HG03575 (cell line): ENCODE results near the gene PTPRF.

Experiments
- ATAC-seq: cut with Tn5 transposase; IDR thresholded peaks from one replicate; pipeline ENCODE4 v1.9.1; 2021; ENCODE audit not compliant: unreplicated experiment, insufficient number of reproducible peaks, low FRiP score; ENCODE audit errors: extremely low read depth

The PTPRF gene

GRCh38 chr1:43566382-43567044, 35.8 kb downstream of the PTPRF start:
- no peak for ATAC-seq

GRCh38 chr1:43569175-43569574, 38.5 kb downstream of the PTPRF start:
- no peak for ATAC-seq

- no peak for ATAC-seq
Measured at GRCh38 chr1:43570277-43570676, 39.6 kb downstream of the PTPRF start.

- no peak for ATAC-seq
Measured at GRCh38 chr1:43570715-43571114, 40.0 kb downstream of the PTPRF start.

GRCh38 chr1:43572084-43572483, 41.4 kb downstream of the PTPRF start:
- ATAC-seq = no peak

- no peak for ATAC-seq
Measured at GRCh38 chr1:43572538-43572937, 41.9 kb downstream of the PTPRF start.

- ATAC-seq = no peak
Measured at GRCh38 chr1:43573066-43573800, 42.5 kb downstream of the PTPRF start.

GRCh38 chr1:43576521-43576920, 45.8 kb downstream of the PTPRF start:
- ATAC-seq = no peak

- no peak for ATAC-seq
Measured at GRCh38 chr1:43577655-43578542, 47.2 kb downstream of the PTPRF start.

GRCh38 chr1:43580039-43580438, 49.4 kb downstream of the PTPRF start:
- ATAC-seq = no peak

- no peak for ATAC-seq
Measured at GRCh38 chr1:43582162-43582566, 51.5 kb downstream of the PTPRF start.

GRCh38 chr1:43583058-43583457, 52.4 kb downstream of the PTPRF start:
- no peak for ATAC-seq

GRCh38 chr1:43584204-43584603, 53.5 kb downstream of the PTPRF start:
- ATAC-seq = no peak

GRCh38 chr1:43585557-43585956, 54.9 kb downstream of the PTPRF start:
- ATAC-seq = no peak

- ATAC-seq = no peak
Measured at GRCh38 chr1:43586136-43586731, 55.6 kb downstream of the PTPRF start.

GRCh38 chr1:43587001-43587400, 56.3 kb downstream of the PTPRF start:
- ATAC-seq = no peak

- no peak for ATAC-seq
Measured at GRCh38 chr1:43587594-43587993, 56.9 kb downstream of the PTPRF start.

GRCh38 chr1:43588592-43588991, 57.9 kb downstream of the PTPRF start:
- ATAC-seq = no peak

GRCh38 chr1:43590388-43590925, 59.8 kb downstream of the PTPRF start:
- no peak for ATAC-seq
